Body of pancreas (tissue), 4 donors: Measurements from ENCODE around the gene GTF2H2C_2.
"Not testable (repeated sequence)": the region's sequence is repeated elsewhere in the genome, so short reads cannot be mapped to it uniquely, and the experiment has no call there.

Experiments
- ATAC-seq: fragments of 150-250 bp; one replicate; pipeline ENCODE4 v1.9.1; 2016
- DNase-seq, 4 donors: peaks; one replicate each; pipeline ENCODE4 v3.0.0-alpha.2; 2019
- H3K27ac ChIP-seq, 4 donors: fragments of 200-600 bp; sonication (generic); 1 replicate in 3 of 4; 2 replicates in 1 of 4; pipeline versions ENCODE4 v1.5.1 to v1.6.1; 2016 to 2019; ENCODE audit warnings: mild to moderate bottlenecking in 1 of 4, mixed read lengths in 1 of 4, moderate library complexity in 1 of 4
- H3K27me3 ChIP-seq, 2 donors: fragments of 200-600 bp; sonication (generic); one replicate each; pipeline ENCODE4 v1.6.0; 2016; ENCODE audit warnings: mild to moderate bottlenecking in 1 of 2
- H3K36me3 ChIP-seq, 2 donors: fragments of 200-600 bp; sonication (generic); replicated peaks in 1 of 2; 2 replicates each; pipeline ENCODE4 v1.5.1; 2016; ENCODE audit warnings: low read depth in 2 of 2; ENCODE audit not compliant: insufficient read depth in 1 of 2
- H3K4me1 ChIP-seq: fragments of 200-600 bp; sonication (generic); one replicate; pipeline ENCODE4 v1.6.0; 2016
- H3K4me3 ChIP-seq, 2 donors: fragments of 200-600 bp; sonication (generic); 1 replicate in 1 of 2; 2 replicates in 1 of 2; pipeline ENCODE4 v1.5.1; 2016 to 2019
- H3K9me3 ChIP-seq, 3 donors: fragments of 200-600 bp; sonication (generic); 1 replicate in 2 of 3; 2 replicates in 1 of 3; pipeline ENCODE4 v1.5.1; 2016
- WGBS, 2 donors: methylation state at CpG; one replicate each; pipeline ENCODE4 v1.1.5; 2017; 5-methylcytosine and 5-hydroxymethylcytosine counted together
- intact Hi-C: fragments of 100-400 bp; cut with DNase I; formaldehyde crosslinking; loops from one replicate; pipeline ENCODE4 v1.15.1; 2023

GTF2H2C_2 gene

GRCh38 chr5:70464019-70464637, 49.0 kb downstream of the GTF2H2C_2 start:
- DNase-seq, H3K9me3 ChIP-seq, intact Hi-C loops, H3K4me3 ChIP-seq, H3K36me3 ChIP-seq, H3K27ac ChIP-seq, H3K27me3 ChIP-seq, H3K4me1 ChIP-seq: not testable (repeated sequence)
- no CpG with 5 or more reads among the region's 5 CpGs for WGBS, 2 donors
- peak; percentile 18 for ATAC-seq

DNA sequence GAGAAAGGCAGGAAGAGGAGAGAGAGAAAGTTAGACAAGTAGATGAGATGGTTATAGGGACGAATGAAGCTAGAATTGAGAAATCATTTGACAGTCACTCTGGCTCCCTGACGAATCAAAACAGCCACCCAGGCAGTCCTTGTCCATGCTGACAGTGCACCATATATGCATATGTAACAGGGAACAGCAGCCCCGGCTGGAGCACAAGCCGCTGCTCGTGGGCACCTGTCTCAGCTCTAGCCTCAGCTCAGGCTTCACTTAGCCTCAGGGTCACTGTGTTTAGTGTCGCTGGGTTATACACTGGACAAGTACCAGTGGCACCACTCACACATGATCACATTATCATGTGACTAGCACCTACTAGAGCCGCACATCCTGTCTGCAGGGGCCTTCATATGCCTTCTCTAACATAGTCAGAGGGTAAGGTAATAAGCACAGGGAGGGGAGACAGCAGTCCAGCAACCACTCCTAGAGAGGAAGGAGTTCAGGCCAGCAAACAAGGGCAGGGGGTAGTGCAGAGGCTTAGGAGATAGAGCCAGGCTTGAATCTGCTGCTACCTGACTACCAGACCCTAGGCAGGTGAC, 54.9 kb downstream of the GTF2H2C_2 start:
- ATAC-seq, H3K9me3 ChIP-seq, H3K27ac ChIP-seq, H3K4me1 ChIP-seq, H3K4me3 ChIP-seq, DNase-seq, H3K27me3 ChIP-seq, H3K36me3 ChIP-seq, intact Hi-C loops: not testable (repeated sequence)
- no CpG with 5 or more reads among the region's 7 CpGs for WGBS, 2 donors
